ENCODE data around the gene KIF16B.

The KIF16B gene

GRCh38 chr20:16539280-16540021 is 33.8 kb downstream of the KIF16B start:
- Histone ChIP-seq H3K4me3 (ENCODE audit: low read depth, low read length) (no peak overlapping the region), H3K27ac (no peak overlapping the region), H3K36me3 (replicated peaks) (no peaks in the 10 kb centered on the region), H3K27me3 (replicated peaks) (no peaks in the 10 kb centered on the region)
- in situ Hi-C loops (cut with HindIII; ENCODE audit: low pct_ligation_motif_present, low sequenced_read_pairs) = no loop called here
- DNase-seq = peak; percentile 26
- TF ChIP-seq CTCF (IDR thresholded peaks at IDR 0.05; ENCODE audit: low read depth, low read length, missing control alignments) = no peak

GRCh38 chr20:16538779-16539178 is 34.5 kb downstream of the KIF16B start:
- in situ Hi-C loops (cut with HindIII; ENCODE audit: low pct_ligation_motif_present, low sequenced_read_pairs) = no loop called here
- H3K4me3 ChIP-seq (ENCODE audit: low read depth, low read length) = no peak overlapping the region
- no peak overlapping the region for H3K27ac ChIP-seq
- no peaks in the 10 kb centered on the region for H3K36me3 ChIP-seq (replicated peaks)
- no peak for TF ChIP-seq CTCF (IDR thresholded peaks at IDR 0.05; ENCODE audit: low read depth, low read length, missing control alignments)
- H3K27me3 ChIP-seq (replicated peaks) = no peaks in the 10 kb centered on the region
- no peak for DNase-seq

GRCh38 chr20:16537918-16538317 is 35.3 kb downstream of the KIF16B start:
- Histone ChIP-seq H3K4me3 (ENCODE audit: low read depth, low read length) (no peak overlapping the region), H3K36me3 (replicated peaks) (no peaks in the 10 kb centered on the region), H3K27ac (no peak overlapping the region), H3K27me3 (replicated peaks) (no peaks in the 10 kb centered on the region)
- TF ChIP-seq CTCF (IDR thresholded peaks at IDR 0.05; ENCODE audit: low read depth, low read length, missing control alignments) = no peak
- DNase-seq = no peak
- in situ Hi-C loops (cut with HindIII; ENCODE audit: low pct_ligation_motif_present, low sequenced_read_pairs) = no loop called here

GRCh38 chr20:16537025-16537665 is 36.1 kb downstream of the KIF16B start:
- Histone ChIP-seq H3K4me3 (ENCODE audit: low read depth, low read length) (no peak overlapping the region), H3K27ac (no peak overlapping the region), H3K27me3 (replicated peaks) (no peaks in the 10 kb centered on the region), H3K36me3 (replicated peaks) (no peaks in the 10 kb centered on the region)
- in situ Hi-C loops (cut with HindIII; ENCODE audit: low pct_ligation_motif_present, low sequenced_read_pairs) = no loop called here
- DNase-seq = no peak
- no peak for TF ChIP-seq CTCF (IDR thresholded peaks at IDR 0.05; ENCODE audit: low read depth, low read length, missing control alignments)

GRCh38 chr20:16535277-16535676 is 38.0 kb downstream of the KIF16B start:
- TF ChIP-seq CTCF (IDR thresholded peaks at IDR 0.05; ENCODE audit: low read depth, low read length, missing control alignments) = no peak
- in situ Hi-C loops (cut with HindIII; ENCODE audit: low pct_ligation_motif_present, low sequenced_read_pairs) = no loop called here
- no peak for DNase-seq
- no peak overlapping the region for H3K4me3 ChIP-seq (ENCODE audit: low read depth, low read length)
- no peaks in the 10 kb centered on the region for H3K36me3 ChIP-seq (replicated peaks)
- no peaks in the 10 kb centered on the region for H3K27me3 ChIP-seq (replicated peaks)
- no peak overlapping the region for H3K27ac ChIP-seq
